ENCODE measurements around the gene CLCNKB. TPM values are rescaled to one million over a fixed set of nuclear protein-coding genes. Genes with fewer than 3 reads are reported as not detected.
"Not testable (repeated sequence)": the region's sequence is repeated elsewhere in the genome, so short reads cannot be mapped to it uniquely, and the experiment has no call there.

The CLCNKB gene
- total RNA-seq, 1 donor from 2014 or later: 0.64 TPM

DNA sequence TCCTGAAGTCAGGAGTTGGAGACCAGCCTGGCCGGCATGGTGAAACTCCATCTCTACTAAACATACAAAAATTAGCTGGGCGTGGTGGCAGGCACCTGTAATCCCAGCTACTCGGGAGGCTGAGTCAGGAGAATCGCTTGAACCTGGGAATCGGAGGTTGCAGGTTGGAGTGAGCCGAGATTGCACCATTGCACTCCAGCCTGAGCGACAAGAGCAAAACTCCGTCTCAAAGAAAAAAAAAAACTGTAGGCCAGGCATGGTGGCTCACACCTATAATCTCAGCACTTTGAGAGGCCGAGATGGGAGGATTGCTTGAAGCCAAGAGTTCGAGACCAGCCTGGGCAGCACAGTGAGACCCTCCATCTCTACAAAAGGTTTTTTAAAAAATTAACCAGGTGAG, 42.3 kb upstream of the CLCNKB start:
- FAIRE-seq; H3K4me1 Mint-ChIP-seq (ENCODE audit: low read depth, unreplicated experiment): not testable (repeated sequence)

DNA sequence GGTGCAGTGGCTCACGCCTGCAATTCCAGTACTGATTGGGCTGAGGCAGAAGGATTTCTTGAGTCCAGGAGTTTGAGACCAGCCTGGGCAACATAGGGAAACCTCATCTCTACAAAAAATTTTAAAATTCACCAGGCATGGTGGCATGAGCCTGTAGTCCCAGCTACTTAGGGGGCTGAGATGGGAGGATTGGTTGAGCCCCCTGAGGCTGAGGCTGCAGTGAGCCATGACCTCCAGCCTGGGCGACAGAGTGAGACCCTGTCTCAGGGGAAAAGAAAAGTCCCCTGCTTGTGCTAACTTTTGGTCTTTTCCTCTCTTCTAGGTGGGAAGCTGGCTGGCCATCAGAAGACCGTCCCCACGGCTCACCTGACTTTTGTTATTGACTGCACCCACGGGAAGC, 38.0 kb upstream of the CLCNKB start:
- H3K9me3 Mint-ChIP-seq (ENCODE audit: unreplicated experiment): no peaks in the 10 kb centered on the region
- Histone ChIP-seq H3K79me2 (ENCODE audit: insufficient read depth, low read length) (no peaks in the 10 kb centered on the region), H2AFZ (ENCODE audit: low read depth, low read length) (no peak overlapping the region), H3K4me3 (ENCODE audit: insufficient read depth, low read depth, low read length) (no peak overlapping the region), H3K4me1 (ENCODE audit: insufficient read depth, low read length) (no peaks in the 10 kb centered on the region), H3K36me3 (ENCODE audit: insufficient read depth, low read length) (no peaks in the 10 kb centered on the region), H3K9me3 (ENCODE audit: insufficient read depth, low read depth, low read length) (no peaks in the 10 kb centered on the region), H3K27ac (ENCODE audit: low read depth, low read length) (no peak overlapping the region), H3K27me3 (ENCODE audit: insufficient read depth, low read length) (no peaks in the 10 kb centered on the region), H3K9ac (ENCODE audit: low read length) (no peak overlapping the region), H4K20me1 (ENCODE audit: insufficient read depth, low read length) (no peaks in the 10 kb centered on the region), H3K4me2 (ENCODE audit: low read length) (no peak overlapping the region)
- FAIRE-seq (no peak), DNase-seq (ENCODE audit: low read depth) (no peak)
- H3K27me3 Mint-ChIP-seq (ENCODE audit: low read depth, unreplicated experiment): peaks cover 19% of the 10 kb centered on the region
- TF ChIP-seq, protein P1, sequence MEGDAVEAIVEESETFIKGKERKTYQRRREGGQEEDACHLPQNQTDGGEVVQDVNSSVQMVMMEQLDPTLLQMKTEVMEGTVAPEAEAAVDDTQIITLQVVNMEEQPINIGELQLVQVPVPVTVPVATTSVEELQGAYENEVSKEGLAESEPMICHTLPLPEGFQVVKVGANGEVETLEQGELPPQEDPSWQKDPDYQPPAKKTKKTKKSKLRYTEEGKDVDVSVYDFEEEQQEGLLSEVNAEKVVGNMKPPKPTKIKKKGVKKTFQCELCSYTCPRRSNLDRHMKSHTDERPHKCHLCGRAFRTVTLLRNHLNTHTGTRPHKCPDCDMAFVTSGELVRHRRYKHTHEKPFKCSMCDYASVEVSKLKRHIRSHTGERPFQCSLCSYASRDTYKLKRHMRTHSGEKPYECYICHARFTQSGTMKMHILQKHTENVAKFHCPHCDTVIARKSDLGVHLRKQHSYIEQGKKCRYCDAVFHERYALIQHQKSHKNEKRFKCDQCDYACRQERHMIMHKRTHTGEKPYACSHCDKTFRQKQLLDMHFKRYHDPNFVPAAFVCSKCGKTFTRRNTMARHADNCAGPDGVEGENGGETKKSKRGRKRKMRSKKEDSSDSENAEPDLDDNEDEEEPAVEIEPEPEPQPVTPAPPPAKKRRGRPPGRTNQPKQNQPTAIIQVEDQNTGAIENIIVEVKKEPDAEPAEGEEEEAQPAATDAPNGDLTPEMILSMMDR (IDR thresholded peaks at IDR 0.05; ENCODE audit: insufficient read depth, low read depth, low read length): no peak
- no peak for TF ChIP-seq EZH2 (IDR thresholded peaks at IDR 0.05; ENCODE audit: insufficient read depth, low read length)
- H3K4me3 Mint-ChIP-seq (ENCODE audit: unreplicated experiment): no peak overlapping the region
- H3K27ac Mint-ChIP-seq (ENCODE audit: unreplicated experiment): no peak overlapping the region
- H3K4me1 Mint-ChIP-seq (ENCODE audit: low read depth, unreplicated experiment): peaks cover 3% of the 10 kb centered on the region
- no peaks in the 10 kb centered on the region for H3K36me3 Mint-ChIP-seq (ENCODE audit: low read depth, unreplicated experiment)

More for the DNA sequence above, 42.3 kb upstream of the CLCNKB start:
- not testable (repeated sequence) for H4K20me1 ChIP-seq (ENCODE audit: insufficient read depth, low read length); H3K4me1 ChIP-seq (ENCODE audit: insufficient read depth, low read length); H3K79me2 ChIP-seq (ENCODE audit: insufficient read depth, low read length); H3K27me3 ChIP-seq (ENCODE audit: insufficient read depth, low read length); H3K36me3 Mint-ChIP-seq (ENCODE audit: low read depth, unreplicated experiment); H3K4me2 ChIP-seq (ENCODE audit: low read length); H3K27ac Mint-ChIP-seq (ENCODE audit: unreplicated experiment); H3K9me3 Mint-ChIP-seq (ENCODE audit: unreplicated experiment); H3K36me3 ChIP-seq (ENCODE audit: insufficient read depth, low read length); H2AFZ ChIP-seq (ENCODE audit: low read depth, low read length); H3K9ac ChIP-seq (ENCODE audit: low read length); H3K27ac ChIP-seq (ENCODE audit: low read depth, low read length); H3K9me3 ChIP-seq (ENCODE audit: insufficient read depth, low read depth, low read length); H3K4me3 ChIP-seq (ENCODE audit: insufficient read depth, low read depth, low read length); H3K4me3 Mint-ChIP-seq (ENCODE audit: unreplicated experiment); DNase-seq (ENCODE audit: low read depth)
- peaks cover 26% of the 10 kb centered on the region for H3K27me3 Mint-ChIP-seq (ENCODE audit: low read depth, unreplicated experiment)

DNA sequence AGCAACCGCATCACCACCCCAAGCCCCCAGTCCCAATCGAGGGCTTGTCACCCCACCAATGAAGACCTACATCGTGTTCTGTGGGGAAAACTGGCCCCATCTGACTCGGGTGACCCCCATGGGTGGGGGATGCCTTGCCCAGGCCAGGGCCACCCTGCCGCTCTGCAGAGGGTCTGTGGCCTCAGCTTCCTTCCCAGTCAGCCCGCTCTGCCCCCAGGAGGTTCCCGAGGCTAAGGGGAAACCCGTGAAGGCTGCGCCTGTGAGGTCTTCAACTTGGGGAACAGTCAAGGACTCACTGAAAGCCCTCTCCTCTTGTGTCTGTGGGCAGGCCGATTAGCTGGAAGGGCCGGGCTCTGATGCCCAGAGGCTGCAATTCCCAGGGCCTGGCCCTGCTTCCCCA, 37.6 kb upstream of the CLCNKB start:
- H3K9ac ChIP-seq (ENCODE audit: low read length): no peak overlapping the region
- no peak overlapping the region for H2AFZ ChIP-seq (ENCODE audit: low read depth, low read length)
- H3K79me2 ChIP-seq (ENCODE audit: insufficient read depth, low read length): no peaks in the 10 kb centered on the region
- H3K9me3 ChIP-seq (ENCODE audit: insufficient read depth, low read depth, low read length): no peaks in the 10 kb centered on the region
- H3K4me3 Mint-ChIP-seq (ENCODE audit: unreplicated experiment): no peak overlapping the region
- H3K36me3 Mint-ChIP-seq (ENCODE audit: low read depth, unreplicated experiment): no peaks in the 10 kb centered on the region
- no peaks in the 10 kb centered on the region for H4K20me1 ChIP-seq (ENCODE audit: insufficient read depth, low read length)
- H3K9me3 Mint-ChIP-seq (ENCODE audit: unreplicated experiment): no peaks in the 10 kb centered on the region
- TF ChIP-seq, protein P1 (IDR thresholded peaks at IDR 0.05; ENCODE audit: insufficient read depth, low read depth, low read length): no peak
- TF ChIP-seq EZH2 (IDR thresholded peaks at IDR 0.05; ENCODE audit: insufficient read depth, low read length): no peak
- H3K27ac ChIP-seq (ENCODE audit: low read depth, low read length): no peak overlapping the region
- no peak for FAIRE-seq
- no peak overlapping the region for H3K4me2 ChIP-seq (ENCODE audit: low read length)
- DNase-seq (ENCODE audit: low read depth): no peak
- no peaks in the 10 kb centered on the region for H3K36me3 ChIP-seq (ENCODE audit: insufficient read depth, low read length)
- peaks cover 3% of the 10 kb centered on the region for H3K4me1 Mint-ChIP-seq (ENCODE audit: low read depth, unreplicated experiment)
- no peak overlapping the region for H3K27ac Mint-ChIP-seq (ENCODE audit: unreplicated experiment)
- no peaks in the 10 kb centered on the region for H3K4me1 ChIP-seq (ENCODE audit: insufficient read depth, low read length)
- H3K4me3 ChIP-seq (ENCODE audit: insufficient read depth, low read depth, low read length): no peak overlapping the region
- no peaks in the 10 kb centered on the region for H3K27me3 ChIP-seq (ENCODE audit: insufficient read depth, low read length)
- H3K27me3 Mint-ChIP-seq (ENCODE audit: low read depth, unreplicated experiment): peaks cover 16% of the 10 kb centered on the region
